Non-pigmented ciliary epithelial cell (primary cell): Measurements from ENCODE around the gene SHBG.
"Not testable (repeated sequence)": the region's sequence is repeated elsewhere in the genome, so short reads cannot be mapped to it uniquely, and the experiment has no call there.

ENCODE experiments used
- DNase-seq: peaks from one replicate; pipeline ENCODE4 v3.0.0-alpha.2; 2010; ENCODE audit warnings: low read depth

The SHBG gene

GRCh38 chr17:7611635-7612293 is 18.2 kb upstream of the SHBG start:
- no peak for DNase-seq

GRCh38 chr17:7612294-7612640 is 17.7 kb upstream of the SHBG start:
- no peak for DNase-seq

DNA sequence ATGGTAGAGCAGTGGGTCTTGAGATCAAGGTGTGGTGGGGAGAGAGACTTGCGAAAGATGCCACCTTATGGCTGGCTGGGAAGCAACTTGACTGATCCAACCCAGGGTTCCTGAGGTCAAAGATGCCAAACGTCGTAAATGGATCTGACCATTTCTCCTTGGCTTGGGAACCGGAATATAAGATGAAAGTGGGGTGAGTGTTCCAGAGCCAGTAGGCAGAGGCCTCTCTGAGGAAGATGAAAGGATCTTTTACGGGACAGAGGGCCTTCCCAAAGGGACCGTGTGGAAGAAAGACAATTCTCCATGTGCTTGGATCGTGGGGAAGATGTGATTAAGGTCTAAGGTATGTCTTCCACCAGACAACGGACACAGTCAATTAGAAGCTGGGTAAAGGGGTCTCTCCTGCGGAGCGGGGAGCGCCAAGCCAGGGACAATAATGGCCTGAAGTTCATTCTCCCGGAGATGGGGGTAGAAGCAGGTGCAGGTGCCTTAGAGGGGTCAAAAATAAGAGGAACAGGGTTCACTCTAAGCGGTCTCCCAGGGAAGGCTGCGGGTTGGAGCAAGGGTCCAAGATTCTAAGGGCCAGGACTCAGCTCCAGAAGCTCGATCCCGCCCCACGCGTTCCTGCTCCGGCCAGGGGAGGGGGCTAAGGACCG is 16.0 kb upstream of the SHBG start:
- DNase-seq: no peak

DNA sequence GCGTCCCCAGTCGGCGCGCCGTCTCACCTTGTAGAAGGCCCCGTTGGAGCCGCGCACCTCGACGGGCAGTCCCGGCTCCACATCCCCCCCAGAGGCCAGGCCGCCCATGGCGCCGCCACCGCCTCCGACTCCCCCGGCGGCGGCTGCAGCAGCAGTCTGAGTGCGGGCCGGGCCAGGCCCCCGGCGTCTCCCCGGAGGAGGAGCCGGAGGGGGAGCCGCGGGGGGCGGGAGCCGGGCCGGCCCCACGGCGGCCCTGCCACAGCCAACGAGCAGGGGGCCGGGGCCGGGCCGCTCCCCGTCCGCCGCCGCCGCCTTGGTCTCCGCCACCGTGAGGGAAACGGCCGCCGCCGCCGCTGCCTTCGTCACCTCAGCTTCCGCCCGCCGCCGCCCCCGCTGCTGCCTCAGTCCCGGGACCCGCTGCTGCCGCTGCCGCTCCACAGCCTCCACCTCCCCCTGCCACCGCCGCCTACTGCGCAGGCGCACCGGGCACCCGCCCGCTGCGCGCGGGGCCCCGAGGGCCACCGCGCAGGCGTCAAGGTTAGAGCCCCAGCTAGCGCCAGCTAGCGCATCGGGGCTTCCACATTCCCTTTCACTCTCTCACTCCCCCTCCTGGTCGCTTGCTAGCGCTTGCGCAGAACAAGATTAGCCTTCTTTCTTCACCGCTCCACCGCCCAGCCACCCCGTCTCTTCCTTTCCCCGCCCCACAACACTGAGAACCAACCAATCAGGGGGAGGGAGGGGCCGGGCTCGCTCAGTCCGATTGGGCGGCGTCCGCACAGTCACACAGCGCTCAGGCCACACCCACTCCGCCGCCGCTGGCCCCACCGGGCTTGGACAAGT is 15.3 kb upstream of the SHBG start, which contains the start of gene FXR2:
FXR2 (minus strand) TSS at position 473 of the 840 bp plus-strand sequence; CDS start at position 108, 365 bp downstream.
- peak; percentile 99 for DNase-seq

- no peak for DNase-seq
Measured at GRCh38 chr17:7615265-7615747, 14.6 kb upstream of the SHBG start.

GRCh38 chr17:7618608-7619007 is 11.3 kb upstream of the SHBG start:
- DNase-seq: no peak

DNA sequence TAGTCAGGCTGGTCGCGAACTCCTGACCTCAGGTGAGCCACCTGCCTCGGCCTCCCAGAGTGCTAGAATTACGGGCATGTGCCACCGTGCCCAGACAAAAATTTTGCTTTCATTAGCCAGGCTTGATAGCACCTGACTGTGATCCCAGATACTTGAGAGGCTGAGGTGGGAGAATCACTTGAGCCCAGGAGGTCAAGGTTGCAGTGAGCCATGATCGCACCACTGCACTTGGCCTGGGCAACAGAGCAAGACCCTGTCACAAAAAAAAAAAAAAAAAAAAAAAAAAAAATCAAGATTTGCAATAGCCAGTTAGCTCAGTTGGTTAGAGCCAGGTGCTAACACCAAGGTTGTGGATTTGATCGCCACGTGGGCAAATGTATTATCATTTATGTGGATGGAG is 9.1 kb upstream of the SHBG start:
- no peak for DNase-seq

- no peak for DNase-seq
Measured at GRCh38 chr17:7623661-7624060, 6.3 kb upstream of the SHBG start.

DNA sequence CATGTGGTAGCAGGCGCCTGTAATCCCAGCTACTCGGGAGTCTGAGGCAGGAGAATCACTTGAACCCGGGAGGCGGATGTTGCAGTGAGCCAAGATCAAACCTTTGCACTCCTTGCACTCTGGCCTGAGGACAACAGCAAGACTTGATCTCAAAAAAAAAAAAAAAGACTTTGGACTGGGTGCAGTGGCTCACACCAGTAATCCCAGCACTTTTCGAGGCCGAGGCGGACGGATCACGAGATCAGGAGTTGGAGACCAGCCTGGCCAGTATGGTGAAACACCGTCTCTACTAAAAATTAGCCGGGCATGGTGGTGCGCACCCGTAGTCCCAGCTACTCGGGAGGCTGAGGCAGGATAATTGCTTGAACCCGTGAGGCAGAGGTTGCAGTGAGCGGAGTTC is 4.2 kb upstream of the SHBG start:
- not testable (repeated sequence) for DNase-seq

DNA sequence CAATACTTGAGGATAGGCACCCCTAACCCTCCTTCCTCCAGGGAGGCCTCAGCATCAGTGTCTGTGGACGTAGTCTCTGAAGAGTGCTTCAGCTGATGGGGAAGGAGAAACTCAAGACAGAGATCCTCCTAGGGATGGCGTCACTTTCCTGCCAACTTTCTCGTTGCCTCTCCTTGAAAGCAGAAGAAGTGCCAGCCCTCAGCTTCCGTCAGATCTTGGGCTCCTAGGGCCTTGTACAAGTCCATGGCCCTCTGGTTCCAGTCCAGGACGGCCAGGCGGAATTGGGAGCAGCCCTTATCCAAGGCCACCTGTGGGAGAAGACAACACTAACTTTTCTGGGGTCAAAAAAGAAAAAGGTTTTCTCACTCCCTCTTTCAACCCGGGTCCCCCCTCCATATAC is 3.6 kb upstream of the SHBG start:
- no peak for DNase-seq

DNA sequence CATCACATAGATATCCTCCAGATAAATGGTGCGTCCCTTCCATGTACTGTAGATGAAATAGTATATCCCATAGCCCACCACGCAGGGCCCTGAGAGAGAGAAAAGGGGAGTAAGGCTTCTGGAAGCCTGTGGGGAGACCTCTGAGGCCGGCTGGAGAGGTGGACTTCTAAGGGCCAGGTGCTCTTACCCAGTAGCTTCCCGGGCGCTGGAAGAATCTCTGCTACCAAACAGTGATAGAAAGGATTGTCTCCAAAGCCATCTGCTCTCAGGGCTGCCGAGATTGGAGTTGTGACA is 3.0 kb upstream of the SHBG start:
- DNase-seq: no peak

DNA sequence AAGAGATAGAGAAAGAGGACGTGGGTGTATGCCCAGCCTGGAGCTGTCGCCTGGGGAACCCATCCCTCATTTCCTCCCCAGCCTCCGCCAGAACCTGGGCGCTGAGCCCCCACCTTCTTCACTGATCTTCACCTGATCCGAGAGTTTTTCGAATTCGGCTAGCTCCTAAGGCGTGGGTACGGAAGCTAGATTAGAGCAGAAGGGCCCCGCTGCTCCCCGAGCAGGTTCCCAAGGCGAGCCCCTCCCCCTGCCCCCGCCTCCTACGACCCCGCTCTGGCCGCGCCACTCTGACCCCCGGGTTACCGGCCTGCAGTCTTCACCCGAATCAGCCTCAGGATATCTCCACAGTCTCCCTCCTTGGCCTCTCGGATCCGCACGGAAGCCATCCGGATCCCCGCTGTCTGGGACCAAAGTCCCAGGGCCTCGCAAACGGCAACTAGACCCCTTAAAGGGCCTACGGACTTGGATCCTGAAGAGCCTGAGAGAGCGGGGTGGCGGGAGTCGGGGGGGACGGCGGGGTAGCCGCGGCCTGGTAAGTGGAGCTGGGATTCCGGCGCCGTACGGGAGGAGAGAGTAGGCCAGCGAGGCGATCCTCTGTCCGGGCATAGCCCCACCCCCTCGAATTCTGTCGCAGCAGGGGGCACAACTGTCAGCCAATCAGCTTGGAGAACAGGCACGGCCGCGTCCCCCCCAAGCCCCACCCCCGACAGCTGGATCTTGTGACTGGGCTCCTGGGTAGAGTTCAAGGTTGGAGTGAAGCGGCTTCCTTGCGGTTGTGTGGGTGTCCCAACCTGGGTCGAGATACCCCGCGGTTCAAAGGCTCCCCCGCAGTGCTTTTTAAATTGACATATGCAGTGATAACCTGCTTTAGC is 2.4 kb upstream of the SHBG start, which contains the start of gene SAT2:
SAT2 (minus strand) TSS at position 572 of the 872 bp plus-strand sequence; CDS start at position 386, 186 bp downstream.
- peak; percentile 67 for DNase-seq

- no peak for DNase-seq
Measured at GRCh38 chr17:7631398-7632380, 1.8 kb downstream of the SHBG start.

DNA sequence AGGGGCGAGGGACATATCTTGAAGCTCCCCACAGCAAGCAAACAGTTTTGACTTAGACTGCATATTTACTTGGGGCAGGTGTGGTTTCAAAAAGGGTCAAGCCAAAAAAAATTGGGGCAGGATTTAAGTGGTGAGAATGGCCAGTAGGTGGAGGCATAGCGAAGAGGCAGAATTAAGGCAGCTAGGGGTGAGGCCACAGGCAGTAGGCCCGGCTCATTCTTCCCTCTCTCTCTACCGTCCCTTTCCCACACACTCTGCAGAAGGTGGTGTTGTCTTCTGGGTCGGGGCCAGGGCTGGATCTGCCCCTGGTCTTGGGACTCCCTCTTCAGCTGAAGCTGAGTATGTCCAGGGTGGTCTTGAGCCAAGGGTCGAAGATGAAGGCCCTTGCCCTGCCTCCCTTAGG is 2.6 kb downstream of the SHBG start:
- no peak for DNase-seq

DNA sequence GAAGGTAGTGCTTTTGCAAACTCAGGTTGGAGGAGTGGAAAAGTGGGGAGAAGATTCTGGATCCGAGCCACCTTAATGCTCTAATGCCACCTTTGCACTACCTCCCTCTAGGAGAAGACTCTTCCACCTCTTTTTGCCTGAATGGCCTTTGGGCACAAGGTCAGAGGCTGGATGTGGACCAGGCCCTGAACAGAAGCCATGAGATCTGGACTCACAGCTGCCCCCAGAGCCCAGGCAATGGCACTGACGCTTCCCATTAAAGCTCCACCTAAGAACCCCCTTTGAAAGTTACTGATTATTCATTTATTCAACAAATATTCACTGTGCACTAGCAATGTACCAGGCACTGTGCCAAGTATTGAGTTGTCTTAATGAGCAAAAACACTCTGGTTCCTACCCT is 3.2 kb downstream of the SHBG start:
- DNase-seq: no peak

- no peak for DNase-seq
Measured at GRCh38 chr17:7634384-7634783, 4.4 kb downstream of the SHBG start.

DNA sequence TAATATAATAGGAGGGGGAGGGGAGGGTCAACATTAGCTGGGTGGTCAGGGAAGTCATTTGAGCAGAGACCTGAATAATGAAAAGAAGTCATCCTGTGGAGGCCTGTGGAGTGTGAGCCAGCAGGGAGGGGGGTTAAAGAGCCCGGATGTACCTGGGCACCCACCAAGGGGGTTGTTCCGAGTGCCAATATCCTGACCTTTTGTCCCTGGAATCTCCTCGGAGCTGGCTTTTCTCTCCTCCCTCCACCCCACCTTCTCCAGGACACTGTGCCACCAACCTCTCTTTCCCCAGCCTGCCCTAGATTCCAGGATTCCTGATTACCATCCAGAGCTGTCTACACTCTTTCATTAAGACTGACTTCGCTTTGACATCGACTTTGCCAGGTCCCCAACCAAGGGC is 6.2 kb downstream of the SHBG start:
- DNase-seq: no peak

GRCh38 chr17:7640783-7641182 is 10.8 kb downstream of the SHBG start:
- DNase-seq: no peak

DNA sequence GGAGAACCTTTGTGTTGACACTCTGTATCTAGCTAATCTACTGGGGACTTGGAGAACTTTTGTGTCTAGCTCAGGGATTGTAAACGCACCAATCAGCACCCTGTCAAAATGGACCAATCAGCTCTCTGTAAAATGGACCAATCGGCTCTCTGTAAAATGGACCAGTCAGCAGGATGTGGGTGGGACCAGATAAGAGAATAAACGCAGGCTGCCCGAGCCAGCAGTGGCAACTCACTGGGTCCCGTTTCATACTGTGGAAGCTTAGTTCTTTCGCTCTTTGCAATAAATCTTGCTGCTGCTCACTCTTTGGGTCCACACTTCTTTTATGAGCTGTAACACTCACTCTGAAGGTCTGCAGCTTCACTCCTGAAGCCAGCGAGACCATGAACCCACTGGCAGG is 11.7 kb downstream of the SHBG start:
- DNase-seq: not testable (repeated sequence)

DNA sequence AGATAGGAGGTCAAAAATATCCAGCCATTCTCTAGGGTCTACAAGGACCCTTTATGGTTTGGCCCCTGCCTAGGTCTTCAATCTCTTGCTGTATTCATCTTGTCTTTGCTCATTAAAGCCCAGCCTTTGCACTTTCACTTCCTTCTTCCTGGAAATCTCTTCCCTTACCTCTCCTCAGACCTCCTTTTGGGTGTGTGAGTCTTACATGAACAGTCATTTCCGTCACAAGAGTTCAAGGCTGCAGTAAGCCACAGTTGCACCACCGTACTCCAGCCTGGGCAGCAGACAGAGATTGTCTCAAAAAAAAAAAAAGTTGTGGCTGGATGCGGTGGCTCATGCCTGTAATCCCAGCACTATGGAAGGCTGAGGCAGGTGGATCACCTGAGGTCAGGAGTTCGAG is 14.8 kb downstream of the SHBG start:
- no peak for DNase-seq

DNA sequence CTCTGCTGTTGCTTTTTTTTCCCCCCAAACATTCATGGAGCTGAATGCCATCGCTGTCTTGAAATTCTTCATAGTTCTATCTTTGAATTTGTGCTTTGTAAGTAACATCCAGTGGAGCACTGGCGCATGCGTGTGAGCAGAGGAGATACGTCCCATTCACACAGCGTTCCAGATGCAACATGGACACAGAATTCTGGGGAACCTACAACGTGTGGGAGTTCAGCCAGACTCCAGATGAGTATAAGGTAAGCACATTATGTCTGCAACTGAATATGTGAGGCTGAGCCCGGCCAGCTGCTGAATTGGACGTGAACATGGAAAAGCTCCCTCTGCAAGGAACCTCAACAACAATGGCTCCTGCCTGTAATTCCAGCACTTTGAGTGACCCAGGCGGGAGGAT is 16.5 kb downstream of the SHBG start:
- no peak for DNase-seq
